H1 (cell line): ENCODE results near the gene APOL5.

ENCODE experiments used
- BACH1 ChIP-seq: IDR thresholded peaks from 2 replicates; pipeline ENCODE4 v1.6.1; 2012; ENCODE audit warnings: low read length, improper control_type of control experiment
- BCL11A ChIP-seq, 2 experiments: IDR thresholded peaks; one replicate each; pipeline ENCODE4 v1.6.1; 2011; ENCODE audit warnings: low read depth in 2 of 2, low read length in 2 of 2, mild to moderate bottlenecking in 2 of 2
- CREB1 ChIP-seq: IDR thresholded peaks from 2 replicates; pipeline ENCODE4 v1.6.1; 2012; ENCODE audit warnings: inconsistent platforms
- CTCF ChIP-seq, 3 experiments: IDR thresholded peaks; 1 replicate in 2 of 3; 2 replicates in 1 of 3; pipeline versions ENCODE4 v1.5.1 to v1.6.1; 2011; ENCODE audit warnings: low read length in 3 of 3, mild to moderate bottlenecking in 3 of 3, inconsistent platforms in 2 of 3, low read depth in 1 of 3, moderate library complexity in 1 of 3; ENCODE audit not compliant: insufficient read depth in 1 of 3; ENCODE audit errors: control extremely low read depth in 1 of 3
- EGR1 ChIP-seq: IDR thresholded peaks from 2 replicates; pipeline ENCODE4 v1.6.1; 2011; ENCODE audit warnings: low read depth, low read length, borderline replicate concordance
- GABPA ChIP-seq: IDR thresholded peaks from 2 replicates; pipeline ENCODE4 v1.6.1; 2011; ENCODE audit warnings: mild to moderate bottlenecking, low read length, moderate library complexity, borderline replicate concordance; ENCODE audit not compliant: insufficient read depth
- MAX ChIP-seq: IDR thresholded peaks from 2 replicates; pipeline ENCODE4 v1.6.1; 2012; ENCODE audit warnings: inconsistent platforms
- SIN3A ChIP-seq, 2 experiments: IDR thresholded peaks in 1 of 2; conservative IDR thresholded peaks in 1 of 2; 2 replicates each; pipeline ENCODE4 v1.6.1; 2011 to 2012; ENCODE audit warnings: low read length in 2 of 2, improper control_type of control experiment in 1 of 2, low read depth in 1 of 2, mild to moderate bottlenecking in 1 of 2
- SP2 ChIP-seq: IDR thresholded peaks from 2 replicates; pipeline ENCODE4 v1.6.1; 2012; ENCODE audit warnings: mild to moderate bottlenecking, low read length, inconsistent platforms

- TF ChIP-seq SP2 (no peak), CTCF (IDR thresholded peaks at IDR 0.05; ENCODE audit: control extremely low read depth in 1 of 3, insufficient read depth in 1 of 3, low read depth in 1 of 3, low read length in 3 of 3) (no peak), BACH1 (no peak), CREB1 (no peak), MAX (no peak), BCL11A (IDR thresholded peaks at IDR 0.05; ENCODE audit: low read depth in 2 of 2, low read length in 2 of 2) (no peak), EGR1 (no peak), SIN3A (conservative IDR thresholded peaks at IDR 0.05 in 1 of 2, IDR thresholded peaks at IDR 0.05 in 1 of 2; ENCODE audit: low read depth in 1 of 2, low read length in 2 of 2) (no peak), GABPA (no peak)
Observed at GRCh38 chr22:35721960-35722359, 4.3 kb downstream of the APOL5 start.
